Suprapubic skin (tissue), 4 donors: Measurements from ENCODE around the gene KCNAB2. TPM values are rescaled to one million over a fixed set of nuclear protein-coding genes. Genes with fewer than 3 reads are reported as not detected.

ENCODE experiments used
- DNase-seq, 2 donors: peaks; one replicate each; pipeline ENCODE4 v3.0.0-alpha.2; 2019; ENCODE audit warnings: low spot score in 2 of 2
- H3K27ac ChIP-seq: fragments of 200-600 bp; sonication (generic); one replicate; pipeline ENCODE4 v1.5.1; 2019
- H3K27me3 ChIP-seq: fragments of 200-600 bp; sonication (generic); one replicate; pipeline ENCODE4 v1.5.1; 2019
- H3K36me3 ChIP-seq: fragments of 200-600 bp; sonication (generic); one replicate; pipeline ENCODE4 v1.5.1; 2019
- H3K4me1 ChIP-seq: fragments of 200-600 bp; sonication (generic); one replicate; pipeline ENCODE4 v1.5.1; 2019
- H3K4me3 ChIP-seq: fragments of 200-600 bp; sonication (generic); one replicate; pipeline ENCODE4 v1.5.1; 2019; ENCODE audit warnings: mild to moderate bottlenecking
- H3K9me3 ChIP-seq: fragments of 200-600 bp; sonication (generic); one replicate; pipeline ENCODE4 v1.5.1; 2019
- CTCF ChIP-seq, 2 donors: fragments of 200-600 bp in 1 of 2; fragments of 450-650 bp in 1 of 2; sonication (generic) in 1 of 2; IDR thresholded peaks; one replicate each; pipeline ENCODE4 v1.5.1; 2016 to 2019; ENCODE audit warnings: antibody characterized with exemption in 2 of 2, mild to moderate bottlenecking in 1 of 2, moderate library complexity in 1 of 2
- EP300 ChIP-seq: sonication (generic); formaldehyde crosslinking; IDR thresholded peaks from one replicate; pipeline ENCODE4 v1.6.1; 2017; ENCODE audit warnings: antibody characterized with exemption
- POLR2A ChIP-seq, 2 donors: fragments of 450-650 bp; IDR thresholded peaks; one replicate each; pipeline ENCODE4 v1.6.1; 2017; ENCODE audit warnings: antibody characterized with exemption in 2 of 2, mild to moderate bottlenecking in 2 of 2, moderate library complexity in 2 of 2
- POLR2AphosphoS5 ChIP-seq, 3 donors: sonication (generic); formaldehyde crosslinking; IDR thresholded peaks; one replicate each; pipeline ENCODE4 v1.6.1; 2017; ENCODE audit warnings: antibody characterized with exemption in 3 of 3
- WGBS: methylation state at CpG from one replicate; pipeline ENCODE4 v1.1.5; 2018; 5-methylcytosine and 5-hydroxymethylcytosine counted together
- total RNA-seq, 4 donors: library from RNA; depleted of rRNA; stranded (reverse); fragments of >200 nt; gene quantifications; one replicate each; pipeline ENCODE4 v1.1.0, GENCODE V29; 2016

Gene KCNAB2
- total RNA-seq, 4 donors from 2014 or later: 13.3 to 17.5 (median 16.2) TPM

- Histone ChIP-seq H3K36me3 (no peaks in the 10 kb centered on the region), H3K9me3 (peaks cover 10% of the 10 kb centered on the region), H3K27me3 (peaks cover 3% of the 10 kb centered on the region), H3K4me1 (no peaks in the 10 kb centered on the region), H3K27ac (no peak overlapping the region), H3K4me3 (no peak overlapping the region)
- no peak for DNase-seq
- TF ChIP-seq POLR2A (IDR thresholded peaks at IDR 0.05) (no peak), CTCF (IDR thresholded peaks at IDR 0.05) (no peak), EP300 (no peak), POLR2AphosphoS5 (IDR thresholded peaks at IDR 0.05) (no peak)
- 63% methylated on average over 2 of the region's 2 CpGs for WGBS
These were observed 71.4 kb downstream of the KCNAB2 start for GRCh38 chr1:6117064-6117463.

GRCh38 chr1:6117624-6118023 lies 71.9 kb downstream of the KCNAB2 start:
- TF ChIP-seq POLR2A (IDR thresholded peaks at IDR 0.05): no peak
- TF ChIP-seq EP300: no peak
- TF ChIP-seq POLR2AphosphoS5 (IDR thresholded peaks at IDR 0.05): no peak
- TF ChIP-seq CTCF (IDR thresholded peaks at IDR 0.05): no peak
- DNase-seq: no peak
- Histone ChIP-seq H3K9me3 (peaks cover 10% of the 10 kb centered on the region), H3K36me3 (no peaks in the 10 kb centered on the region), H3K27ac (no peak overlapping the region), H3K27me3 (no peaks in the 10 kb centered on the region), H3K4me1 (no peaks in the 10 kb centered on the region), H3K4me3 (no peak overlapping the region)

- no peaks in the 10 kb centered on the region for H3K4me1 ChIP-seq
- H3K27me3 ChIP-seq: no peaks in the 10 kb centered on the region
- TF ChIP-seq POLR2A (IDR thresholded peaks at IDR 0.05) (no peak), EP300 (no peak), POLR2AphosphoS5 (IDR thresholded peaks at IDR 0.05) (no peak), CTCF (IDR thresholded peaks at IDR 0.05) (no peak)
- H3K27ac ChIP-seq: no peak overlapping the region
- WGBS: 66% methylated on average over 3 of the region's 3 CpGs
- H3K36me3 ChIP-seq: no peaks in the 10 kb centered on the region
- no peak overlapping the region for H3K4me3 ChIP-seq
- no peak for DNase-seq
- H3K9me3 ChIP-seq: peaks cover 10% of the 10 kb centered on the region
These were observed 72.7 kb downstream of the KCNAB2 start for GRCh38 chr1:6118415-6118814.

GRCh38 chr1:6121021-6121421 lies 75.3 kb downstream of the KCNAB2 start:
- DNase-seq: no peak
- Histone ChIP-seq H3K9me3 (peaks cover 10% of the 10 kb centered on the region), H3K36me3 (no peaks in the 10 kb centered on the region), H3K4me1 (no peaks in the 10 kb centered on the region), H3K4me3 (no peak overlapping the region), H3K27me3 (peaks cover 21% of the 10 kb centered on the region), H3K27ac (no peak overlapping the region)
- TF ChIP-seq EP300 (no peak), POLR2A (IDR thresholded peaks at IDR 0.05) (no peak), CTCF (IDR thresholded peaks at IDR 0.05) (no peak), POLR2AphosphoS5 (IDR thresholded peaks at IDR 0.05) (no peak)
- 96% methylated on average over 18 of the region's 18 CpGs for WGBS

- H3K27me3 ChIP-seq: peaks cover 29% of the 10 kb centered on the region
- H3K36me3 ChIP-seq: no peaks in the 10 kb centered on the region
- H3K4me1 ChIP-seq: no peaks in the 10 kb centered on the region
- peaks cover 10% of the 10 kb centered on the region for H3K9me3 ChIP-seq
- H3K27ac ChIP-seq: no peak overlapping the region
- 97% methylated on average over 10 of the region's 17 CpGs for WGBS
- TF ChIP-seq EP300: no peak
- TF ChIP-seq CTCF (IDR thresholded peaks at IDR 0.05): no peak
- no peak for TF ChIP-seq POLR2AphosphoS5 (IDR thresholded peaks at IDR 0.05)
- TF ChIP-seq POLR2A (IDR thresholded peaks at IDR 0.05): no peak
- no peak overlapping the region for H3K4me3 ChIP-seq
- DNase-seq: no peak
These were observed 76.1 kb downstream of the KCNAB2 start for GRCh38 chr1:6121651-6122370.
